Osteocyte (in vitro differentiated cells): ENCODE results near the gene SACM1L. TPM values are rescaled to one million over a fixed set of nuclear protein-coding genes. Genes with fewer than 3 reads are reported as not detected.
A peak's percentile ranks its signal among the peaks of the same experiment; 100 is the strongest.

ENCODE experiments used
- DNase-seq: peaks from one replicate; pipeline ENCODE4 v3.0.0; 2021; ENCODE audit warnings: mixed read lengths; ENCODE audit not compliant: unreplicated experiment; ENCODE audit errors: extremely low spot score
- H3K27ac Mint-ChIP-seq: one replicate; pipeline ENCODE4 v1.8.0; 2021; ENCODE audit warnings: mild to moderate bottlenecking, mixed read lengths; ENCODE audit not compliant: unreplicated experiment
- H3K27me3 Mint-ChIP-seq: one replicate; pipeline ENCODE4 v1.8.0; 2021; ENCODE audit warnings: mixed read lengths; ENCODE audit not compliant: unreplicated experiment
- H3K36me3 Mint-ChIP-seq: one replicate; pipeline ENCODE4 v1.8.0; 2021; ENCODE audit warnings: mixed read lengths; ENCODE audit not compliant: unreplicated experiment
- H3K4me1 Mint-ChIP-seq: one replicate; pipeline ENCODE4 v1.8.0; 2021; ENCODE audit warnings: mixed read lengths; ENCODE audit not compliant: unreplicated experiment
- H3K4me3 Mint-ChIP-seq: one replicate; pipeline ENCODE4 v1.8.0; 2021; ENCODE audit warnings: mild to moderate bottlenecking, moderate library complexity, mixed read lengths; ENCODE audit not compliant: unreplicated experiment
- H3K9me3 Mint-ChIP-seq: one replicate; pipeline ENCODE4 v1.8.0; 2021; ENCODE audit warnings: mixed read lengths; ENCODE audit not compliant: unreplicated experiment
- total RNA-seq: library from RNA; stranded (reverse); gene quantifications from 2 replicates; pipeline ENCODE4 v1.2.1, GENCODE V29; 2021
- TF ChIP-seq, protein P1 (sequence below): fragments of 200-600 bp; sonication (generic); IDR thresholded peaks from 2 replicates; pipeline ENCODE4 v1.5.0; 2021; ENCODE audit warnings: antibody characterized with exemption, mild to moderate bottlenecking, moderate library complexity

SACM1L gene
- total RNA-seq, 1 donor from 2014 or later = 38.3 TPM

DNA sequence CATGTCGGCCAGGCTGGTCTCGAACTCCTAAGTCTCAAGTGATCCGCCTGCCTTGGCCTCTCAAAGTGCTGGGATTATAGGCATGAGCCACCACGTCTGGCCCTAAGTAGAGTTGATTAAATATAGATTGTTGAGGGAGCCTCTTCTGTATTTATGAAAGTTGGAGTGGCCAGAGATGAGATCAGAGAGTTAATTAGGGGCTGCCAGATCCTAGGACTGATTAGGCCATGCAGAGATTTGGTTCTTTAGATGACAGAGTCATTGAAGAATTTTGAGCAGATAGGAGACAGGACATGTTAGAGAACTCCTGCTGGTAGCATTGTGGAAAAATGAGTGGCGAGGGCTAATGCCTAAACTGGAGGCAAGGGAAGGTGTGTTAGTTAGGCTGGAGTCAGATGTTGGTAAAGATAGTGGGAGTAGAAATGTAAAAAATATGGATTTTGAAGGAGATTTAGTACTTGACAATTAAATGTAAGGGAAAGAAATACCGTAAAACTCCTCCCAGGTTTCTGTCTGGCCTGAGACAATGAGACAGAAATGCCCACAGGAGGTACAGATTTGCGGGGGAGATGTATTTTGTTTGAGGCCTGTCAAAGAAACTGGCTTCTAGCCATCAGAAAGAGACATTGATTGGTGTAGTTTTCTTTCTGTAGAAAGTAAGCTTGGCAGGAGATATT is 23.4 kb downstream of the SACM1L start:
- peak overlapping the region; percentile 0 for H3K27ac Mint-ChIP-seq
- no peaks in the 10 kb centered on the region for H3K9me3 Mint-ChIP-seq
- TF ChIP-seq, protein P1, sequence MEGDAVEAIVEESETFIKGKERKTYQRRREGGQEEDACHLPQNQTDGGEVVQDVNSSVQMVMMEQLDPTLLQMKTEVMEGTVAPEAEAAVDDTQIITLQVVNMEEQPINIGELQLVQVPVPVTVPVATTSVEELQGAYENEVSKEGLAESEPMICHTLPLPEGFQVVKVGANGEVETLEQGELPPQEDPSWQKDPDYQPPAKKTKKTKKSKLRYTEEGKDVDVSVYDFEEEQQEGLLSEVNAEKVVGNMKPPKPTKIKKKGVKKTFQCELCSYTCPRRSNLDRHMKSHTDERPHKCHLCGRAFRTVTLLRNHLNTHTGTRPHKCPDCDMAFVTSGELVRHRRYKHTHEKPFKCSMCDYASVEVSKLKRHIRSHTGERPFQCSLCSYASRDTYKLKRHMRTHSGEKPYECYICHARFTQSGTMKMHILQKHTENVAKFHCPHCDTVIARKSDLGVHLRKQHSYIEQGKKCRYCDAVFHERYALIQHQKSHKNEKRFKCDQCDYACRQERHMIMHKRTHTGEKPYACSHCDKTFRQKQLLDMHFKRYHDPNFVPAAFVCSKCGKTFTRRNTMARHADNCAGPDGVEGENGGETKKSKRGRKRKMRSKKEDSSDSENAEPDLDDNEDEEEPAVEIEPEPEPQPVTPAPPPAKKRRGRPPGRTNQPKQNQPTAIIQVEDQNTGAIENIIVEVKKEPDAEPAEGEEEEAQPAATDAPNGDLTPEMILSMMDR = no peak
- H3K4me1 Mint-ChIP-seq = peaks cover 8% of the 10 kb centered on the region
- no peaks in the 10 kb centered on the region for H3K27me3 Mint-ChIP-seq
- no peak overlapping the region for H3K4me3 Mint-ChIP-seq
- no peak for DNase-seq
- H3K36me3 Mint-ChIP-seq = peaks cover 59% of the 10 kb centered on the region

DNA sequence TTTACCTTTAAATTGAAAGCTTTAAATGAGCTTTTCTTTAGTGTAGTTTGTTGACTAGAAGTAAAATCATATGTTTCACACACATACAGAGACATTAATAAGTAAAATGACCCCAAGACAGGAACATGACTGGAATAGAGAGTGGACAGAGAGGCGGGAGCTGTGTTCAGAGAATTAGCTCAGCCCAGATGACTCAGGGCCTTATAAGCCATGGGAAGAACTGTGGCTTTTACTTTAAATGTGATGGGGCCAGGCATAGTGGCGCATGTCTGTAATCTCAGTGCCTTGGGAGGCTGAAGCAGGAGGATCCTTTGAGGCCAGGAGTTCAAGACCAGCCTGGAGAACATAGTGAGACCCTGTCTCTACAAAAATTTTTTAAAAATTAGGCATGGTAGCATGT is 26.7 kb downstream of the SACM1L start:
- Mint-ChIP-seq H3K27me3 (no peaks in the 10 kb centered on the region), H3K4me3 (no peak overlapping the region), H3K9me3 (no peaks in the 10 kb centered on the region), H3K27ac (no peak overlapping the region), H3K4me1 (peaks cover 20% of the 10 kb centered on the region), H3K36me3 (peaks cover 46% of the 10 kb centered on the region)
- TF ChIP-seq, protein P1 = no peak
- no peak for DNase-seq

DNA sequence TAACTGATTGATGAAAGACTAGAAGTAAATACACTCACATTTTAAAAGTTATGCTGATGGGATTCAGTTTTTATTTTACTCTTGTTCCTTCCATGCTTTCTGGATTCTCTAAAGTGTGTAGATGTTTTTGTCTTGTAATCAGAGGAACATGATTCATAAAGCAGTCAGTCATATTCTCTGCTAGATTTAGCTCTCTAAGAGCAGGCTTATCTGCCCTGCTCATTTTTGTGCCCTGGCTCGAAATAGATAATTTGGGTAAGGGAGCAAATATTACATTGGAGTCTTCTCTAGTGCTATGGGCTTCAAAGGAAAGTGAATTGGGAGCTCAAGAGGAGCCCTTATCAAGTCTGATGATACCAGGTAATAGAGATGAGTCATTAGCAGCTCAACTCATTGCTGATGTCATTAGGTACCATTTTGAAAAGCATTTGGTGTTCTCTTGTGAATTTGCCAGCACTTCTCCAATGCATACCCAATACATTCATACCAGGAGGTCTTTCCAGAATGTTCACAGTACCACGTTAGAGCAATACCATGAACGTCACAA is 27.7 kb downstream of the SACM1L start:
- Mint-ChIP-seq H3K4me1 (peaks cover 17% of the 10 kb centered on the region), H3K27me3 (no peaks in the 10 kb centered on the region), H3K4me3 (no peak overlapping the region), H3K27ac (no peak overlapping the region), H3K36me3 (peaks cover 42% of the 10 kb centered on the region), H3K9me3 (no peaks in the 10 kb centered on the region)
- TF ChIP-seq, protein P1 = no peak
- no peak for DNase-seq

- Mint-ChIP-seq H3K27ac (peak overlapping the region; percentile 43), H3K27me3 (no peaks in the 10 kb centered on the region), H3K36me3 (peaks cover 49% of the 10 kb centered on the region), H3K9me3 (no peaks in the 10 kb centered on the region), H3K4me1 (peaks cover 13% of the 10 kb centered on the region), H3K4me3 (no peak overlapping the region)
- no peak for DNase-seq
- TF ChIP-seq, protein P1 = no peak
These were observed 30.7 kb downstream of the SACM1L start for GRCh38 chr3:45719655-45720487.

DNA sequence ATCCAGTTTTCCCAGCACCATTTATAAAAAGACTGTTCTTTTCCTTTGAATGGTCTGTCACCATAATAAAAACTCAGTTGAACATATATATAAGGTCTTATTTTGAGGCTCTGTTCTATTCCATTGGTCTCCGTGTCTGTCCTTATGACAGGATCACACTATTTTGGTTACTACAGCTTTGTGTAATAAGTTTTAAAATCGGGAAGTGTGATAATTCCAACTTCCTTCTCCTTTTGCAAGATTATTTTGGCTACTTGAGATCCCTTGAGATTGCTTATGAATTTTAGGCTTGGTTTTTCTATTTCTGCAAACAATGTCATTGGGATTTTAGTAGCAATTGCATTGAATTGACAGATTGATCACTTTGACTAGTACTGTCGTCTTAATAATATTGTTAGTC is 35.7 kb downstream of the SACM1L start:
- Mint-ChIP-seq H3K27ac (no peak overlapping the region), H3K36me3 (peaks cover 42% of the 10 kb centered on the region), H3K27me3 (no peaks in the 10 kb centered on the region), H3K4me3 (no peak overlapping the region), H3K9me3 (no peaks in the 10 kb centered on the region), H3K4me1 (peaks cover 14% of the 10 kb centered on the region)
- TF ChIP-seq, protein P1 = no peak
- DNase-seq = no peak
